Activated CD8-positive, alpha-beta T cell treated with anti-CD3 and anti-CD28 coated beads, Interleukin-2, amount 10 ng/mL, durations not matched to agents 7 days and 5 days (primary cell): ENCODE data around the gene TM4SF1. TPM values are rescaled to one million over a fixed set of nuclear protein-coding genes. Genes with fewer than 3 reads are reported as not detected.

ENCODE experiments used
- ATAC-seq: fragments of 150-1000 bp; cut with Tn5 transposase; one replicate; pipeline ENCODE4 v1.10.0; 2021; ENCODE audit warnings: moderate library complexity
- CTCF ChIA-PET: fragments of 350-600 bp; sonication (Branson Sonifier 250); formaldehyde crosslinking; loops from one replicate; lab custom pipeline; 2021; ENCODE audit warnings: antibody characterized with exemption; lab: Charles Lee
- POLR2A ChIA-PET: fragments of 350-600 bp; sonication (Branson Sonifier 250); formaldehyde crosslinking; loops from one replicate; lab custom pipeline; 2021; ENCODE audit warnings: antibody characterized with exemption; lab: Charles Lee
- DNase-seq: peaks from one replicate; pipeline ENCODE4 v3.0.0-alpha.2; 2020
- H3K27ac Mint-ChIP-seq: one replicate; pipeline ENCODE4 v1.8.0; 2021; ENCODE audit warnings: mild to moderate bottlenecking, mixed read lengths
- H3K27me3 Mint-ChIP-seq: one replicate; pipeline ENCODE4 v1.8.0; 2021; ENCODE audit warnings: low read depth, mixed read lengths
- H3K36me3 Mint-ChIP-seq: one replicate; pipeline ENCODE4 v1.8.0; 2021; ENCODE audit warnings: low read depth, mixed read lengths
- H3K4me1 Mint-ChIP-seq: one replicate; pipeline ENCODE4 v1.8.0; 2021; ENCODE audit warnings: low read depth, mixed read lengths
- H3K4me3 Mint-ChIP-seq: one replicate; pipeline ENCODE4 v1.8.0; 2021; ENCODE audit warnings: mild to moderate bottlenecking, mixed read lengths
- H3K9me3 Mint-ChIP-seq: one replicate; pipeline ENCODE4 v1.8.0; 2022; ENCODE audit warnings: mixed read lengths; ENCODE audit not compliant: insufficient read depth
- total RNA-seq, 2 experiments: library from RNA; stranded (reverse); gene quantifications; one replicate each; pipeline ENCODE4 v1.2.3, GENCODE V29; 2021

TM4SF1 gene
- total RNA-seq, 2 experiments from 2014 or later, result not detected

GRCh38 chr3:149369991-149370866 is 7.2 kb downstream of the TM4SF1 start:
- CTCF ChIA-PET, result interaction anchor here (1.4 kb wide), 1 partner anchor 13 kb away, joined by 3 read pairs; no protein-coding TSS in a partner anchor
- POLR2A ChIA-PET, result no interaction called here

GRCh38 chr3:149368674-149369497 is 8.6 kb downstream of the TM4SF1 start:
- Mint-ChIP-seq H3K36me3 (no peaks in the 10 kb centered on the region), H3K4me3 (no peak overlapping the region), H3K4me1 (no peaks in the 10 kb centered on the region), H3K27ac (no peak overlapping the region), H3K9me3 (no peaks in the 10 kb centered on the region), H3K27me3 (peaks cover 5% of the 10 kb centered on the region)
- no peak for DNase-seq
- ChIA-PET CTCF (no interaction called here), POLR2A (no interaction called here)
- no peak for ATAC-seq

More at GRCh38 chr3:149369991-149370866, 7.2 kb downstream of the TM4SF1 start:
- Mint-ChIP-seq H3K4me1 (no peaks in the 10 kb centered on the region), H3K9me3 (no peaks in the 10 kb centered on the region), H3K36me3 (no peaks in the 10 kb centered on the region), H3K27me3 (peaks cover 8% of the 10 kb centered on the region), H3K4me3 (no peak overlapping the region), H3K27ac (no peak overlapping the region)
- ATAC-seq (no peak), DNase-seq (no peak)

GRCh38 chr3:149368201-149368673 is 9.2 kb downstream of the TM4SF1 start:
- ChIA-PET POLR2A (no interaction called here), CTCF (no interaction called here)
- Mint-ChIP-seq H3K4me3 (no peak overlapping the region), H3K9me3 (no peaks in the 10 kb centered on the region), H3K36me3 (no peaks in the 10 kb centered on the region), H3K27ac (no peak overlapping the region), H3K27me3 (peaks cover 7% of the 10 kb centered on the region), H3K4me1 (no peaks in the 10 kb centered on the region)
- no peak for ATAC-seq
- DNase-seq, result no peak

DNA sequence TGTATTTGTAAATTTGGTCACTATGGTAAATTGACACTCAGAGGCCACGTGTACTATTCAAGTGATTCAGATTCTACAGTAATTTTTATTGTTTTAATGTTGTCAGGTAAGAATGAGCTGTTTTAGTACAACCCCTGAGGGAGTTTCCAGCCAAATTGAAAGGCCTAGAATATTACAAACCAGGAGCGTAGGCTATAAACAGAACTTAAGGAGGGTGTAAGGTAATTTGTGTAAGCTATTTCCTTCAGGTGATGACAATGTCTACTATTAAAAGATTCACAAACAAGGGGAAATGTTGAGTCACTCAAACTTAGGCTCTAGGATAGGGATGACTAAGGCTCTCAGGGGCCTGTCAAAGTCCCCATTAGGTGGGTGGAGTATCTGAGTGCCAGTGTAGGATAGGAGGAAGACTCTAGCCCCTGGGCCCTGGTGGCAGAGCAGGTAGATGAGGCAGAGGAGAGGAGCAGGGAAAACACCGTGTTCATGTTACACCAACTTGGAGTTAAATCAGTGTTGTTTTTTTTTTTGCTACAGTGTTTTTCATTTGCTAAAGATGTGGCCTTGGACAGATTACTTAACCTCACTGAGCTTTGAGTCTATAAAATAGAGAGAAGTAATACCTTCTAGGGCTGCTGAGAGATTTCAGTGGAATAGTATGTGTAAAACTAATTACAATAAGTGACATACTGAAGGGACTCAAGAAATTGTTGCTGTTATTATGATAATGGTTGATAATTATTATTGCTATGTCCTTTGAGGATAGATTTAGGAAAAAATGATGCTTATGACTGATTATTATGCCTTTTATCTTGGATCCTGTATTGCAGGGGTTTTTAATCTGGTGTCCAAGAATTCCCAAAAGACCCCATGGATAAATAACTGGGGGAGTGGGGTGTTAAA is 10.3 kb downstream of the TM4SF1 start:
- DNase-seq (no peak), ATAC-seq (no peak)
- POLR2A ChIA-PET, result no interaction called here
- Mint-ChIP-seq H3K9me3 (no peaks in the 10 kb centered on the region), H3K4me3 (no peak overlapping the region), H3K27ac (no peak overlapping the region), H3K27me3 (peaks cover 5% of the 10 kb centered on the region), H3K36me3 (no peaks in the 10 kb centered on the region), H3K4me1 (no peaks in the 10 kb centered on the region)
- CTCF ChIA-PET, result no interaction called here

DNA sequence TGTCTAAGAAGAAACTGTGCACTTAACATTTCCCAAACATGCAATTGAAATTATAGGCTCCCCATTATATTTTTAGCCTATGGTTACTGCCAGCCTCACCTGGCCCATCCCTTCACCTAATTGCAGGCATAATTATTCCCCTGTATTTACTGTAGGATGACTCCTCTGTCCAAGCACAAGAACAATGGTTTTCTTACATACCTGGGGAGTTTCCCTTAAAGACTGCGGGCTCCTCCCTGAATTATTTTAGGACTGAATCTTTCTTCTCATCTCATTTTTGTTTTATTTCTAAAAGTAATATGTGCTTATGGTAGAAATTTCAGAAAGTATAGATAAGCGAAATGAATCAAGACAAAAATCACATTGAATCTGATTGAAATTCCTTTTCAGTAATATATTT is 11.4 kb downstream of the TM4SF1 start:
- H3K4me3 Mint-ChIP-seq, result no peak overlapping the region
- peaks cover 2% of the 10 kb centered on the region for H3K27me3 Mint-ChIP-seq
- no peaks in the 10 kb centered on the region for H3K36me3 Mint-ChIP-seq
- H3K27ac Mint-ChIP-seq, result no peak overlapping the region
- H3K9me3 Mint-ChIP-seq, result no peaks in the 10 kb centered on the region
- no peak for DNase-seq
- H3K4me1 Mint-ChIP-seq, result no peaks in the 10 kb centered on the region
- POLR2A ChIA-PET, result no interaction called here
- CTCF ChIA-PET, result no interaction called here
- ATAC-seq, result no peak

DNA sequence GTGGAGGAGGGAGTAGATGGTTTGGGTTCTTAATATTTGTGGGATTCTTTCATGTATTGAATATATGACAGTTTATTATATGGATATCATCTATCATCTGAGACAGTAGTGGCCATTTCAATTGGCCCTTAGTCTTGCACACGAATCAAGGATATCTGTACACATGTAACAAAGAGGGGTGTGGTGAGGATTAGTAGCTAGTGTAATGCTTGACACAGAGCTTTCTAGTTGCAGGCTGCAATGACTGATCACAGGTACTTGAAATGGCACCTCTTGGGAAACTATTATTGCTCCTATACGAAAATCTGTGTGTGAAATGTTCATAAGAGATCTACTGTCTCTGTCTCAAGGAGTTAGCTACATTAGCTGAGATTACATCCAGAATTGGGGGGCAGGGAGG is 12.8 kb downstream of the TM4SF1 start:
- Mint-ChIP-seq H3K4me1 (no peaks in the 10 kb centered on the region), H3K4me3 (no peak overlapping the region), H3K36me3 (no peaks in the 10 kb centered on the region), H3K27ac (no peak overlapping the region), H3K27me3 (peaks cover 2% of the 10 kb centered on the region), H3K9me3 (no peaks in the 10 kb centered on the region)
- ATAC-seq (no peak), DNase-seq (no peak)
- POLR2A ChIA-PET, result no interaction called here
- CTCF ChIA-PET, result no interaction called here

DNA sequence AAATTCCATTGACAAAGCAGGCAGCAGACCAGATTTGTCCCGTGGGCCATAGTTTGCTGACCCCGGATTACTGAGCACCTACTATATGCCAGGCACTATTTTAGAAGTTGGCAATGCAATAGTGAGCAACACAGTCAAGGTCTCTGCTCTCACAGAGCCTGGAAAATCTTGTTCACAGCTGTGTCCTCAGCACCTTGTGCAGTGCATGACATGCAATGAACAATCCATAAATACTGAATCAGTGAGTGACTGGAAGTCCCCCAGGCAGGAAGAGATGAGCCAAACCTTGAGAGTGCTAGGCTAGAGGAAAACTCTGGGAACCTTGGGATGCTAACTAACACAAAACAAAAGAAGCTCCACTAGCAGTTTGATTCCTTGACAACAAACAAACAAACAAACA is 14.4 kb downstream of the TM4SF1 start:
- H3K9me3 Mint-ChIP-seq, result no peaks in the 10 kb centered on the region
- H3K4me3 Mint-ChIP-seq, result no peak overlapping the region
- no peak overlapping the region for H3K27ac Mint-ChIP-seq
- ChIA-PET POLR2A (no interaction called here), CTCF (no interaction called here)
- no peaks in the 10 kb centered on the region for H3K4me1 Mint-ChIP-seq
- peaks cover 6% of the 10 kb centered on the region for H3K27me3 Mint-ChIP-seq
- ATAC-seq, result no peak
- H3K36me3 Mint-ChIP-seq, result no peaks in the 10 kb centered on the region
- DNase-seq, result no peak

- Mint-ChIP-seq H3K27me3 (peaks cover 8% of the 10 kb centered on the region), H3K4me1 (no peaks in the 10 kb centered on the region), H3K27ac (no peak overlapping the region), H3K9me3 (no peaks in the 10 kb centered on the region), H3K4me3 (no peak overlapping the region), H3K36me3 (no peaks in the 10 kb centered on the region)
- DNase-seq (no peak), ATAC-seq (no peak)
- CTCF ChIA-PET, result no interaction called here
- POLR2A ChIA-PET, result no interaction called here
Measured at GRCh38 chr3:149362366-149362765, 15.1 kb downstream of the TM4SF1 start.

DNA sequence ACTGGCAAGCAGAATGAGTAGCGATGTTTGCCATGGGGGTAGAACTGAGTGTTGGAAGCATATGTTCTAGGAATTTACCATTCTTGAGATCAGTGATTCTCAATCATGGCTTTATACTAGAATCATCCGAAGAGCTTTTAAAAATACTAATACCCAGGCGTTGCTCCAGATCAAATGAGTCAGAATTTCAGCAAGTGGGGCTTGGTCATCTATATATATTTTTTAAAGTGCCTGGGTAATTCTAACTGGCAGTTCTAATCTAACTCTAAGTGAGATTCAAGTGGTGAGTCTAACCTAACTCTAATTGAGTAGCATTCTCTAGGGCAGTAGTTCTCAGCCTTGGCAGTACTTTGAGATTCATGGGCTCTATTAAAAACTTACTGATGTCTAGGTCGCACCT is 20.8 kb downstream of the TM4SF1 start:
- DNase-seq (no peak), ATAC-seq (no peak)
- Mint-ChIP-seq H3K9me3 (no peaks in the 10 kb centered on the region), H3K36me3 (no peaks in the 10 kb centered on the region), H3K4me3 (no peak overlapping the region), H3K27ac (no peak overlapping the region), H3K4me1 (no peaks in the 10 kb centered on the region), H3K27me3 (peaks cover 8% of the 10 kb centered on the region)
- CTCF ChIA-PET, result interaction anchor here (1.1 kb wide), 1 partner anchor 14 kb away, joined by 3 read pairs; no protein-coding TSS in a partner anchor
- POLR2A ChIA-PET, result no interaction called here

GRCh38 chr3:149356044-149356592 is 21.3 kb downstream of the TM4SF1 start:
- Mint-ChIP-seq H3K36me3 (no peaks in the 10 kb centered on the region), H3K4me3 (no peak overlapping the region), H3K4me1 (no peaks in the 10 kb centered on the region), H3K9me3 (no peaks in the 10 kb centered on the region), H3K27ac (no peak overlapping the region), H3K27me3 (peaks cover 8% of the 10 kb centered on the region)
- CTCF ChIA-PET, result no interaction called here
- ATAC-seq, result no peak
- POLR2A ChIA-PET, result no interaction called here
- DNase-seq, result no peak

- POLR2A ChIA-PET, result no interaction called here
- Mint-ChIP-seq H3K4me3 (no peak overlapping the region), H3K36me3 (no peaks in the 10 kb centered on the region), H3K4me1 (no peaks in the 10 kb centered on the region), H3K27ac (no peak overlapping the region), H3K27me3 (peaks cover 15% of the 10 kb centered on the region), H3K9me3 (no peaks in the 10 kb centered on the region)
- ATAC-seq (no peak), DNase-seq (no peak)
- CTCF ChIA-PET, result interaction anchor here (1.3 kb wide), 1 partner anchor 10 kb away, joined by 4 read pairs; no protein-coding TSS in a partner anchor
Measured at GRCh38 chr3:149353581-149354184, 23.8 kb downstream of the TM4SF1 start.
